ENCODE results near the gene PTGDR. TPM values are rescaled to one million over a fixed set of nuclear protein-coding genes. Genes with fewer than 3 reads are reported as not detected.

PTGDR gene
- total RNA-seq, 1 experiment from 2014 or later, result not detected

- Histone ChIP-seq H3K36me3 (ENCODE audit: control insufficient read depth in 1 of 2, insufficient read depth in 2 of 2, low read length in 2 of 2) (no peaks in the 10 kb centered on the region), H3K4me3 (replicated peaks in 1 of 2; ENCODE audit: low read depth in 1 of 2, low read length in 2 of 2) (no peak overlapping the region), H3K9me2 (ENCODE audit: insufficient read depth) (no peaks in the 10 kb centered on the region), H3K79me2 (ENCODE audit: insufficient read depth, low read length) (no peaks in the 10 kb centered on the region), H3K9me3 (ENCODE audit: control insufficient read depth in 1 of 2, insufficient read depth in 1 of 2, low read depth in 1 of 2, low read length in 2 of 2) (no peaks in the 10 kb centered on the region), H4K20me1 (ENCODE audit: insufficient read depth) (no peaks in the 10 kb centered on the region), H3K4me2 (ENCODE audit: low read length) (no peak overlapping the region), H3K27ac (ENCODE audit: low read depth, low read length) (no peak overlapping the region), H2AFZ (ENCODE audit: low read depth, low read length, poor library complexity, severe bottlenecking) (no peak overlapping the region), H3K4me1 (ENCODE audit: control insufficient read depth in 1 of 2, insufficient read depth in 2 of 2, low read length in 2 of 2) (peaks cover 8 to 14% of the 10 kb centered on the region in 2 experiments; a peak in 2 of 4 replicates), H3K27me3 (ENCODE audit: insufficient read depth, low read length) (no peaks in the 10 kb centered on the region; the same call in 1 of the 2 replicates), H3K9ac (ENCODE audit: low read length) (no peak overlapping the region)
- ATAC-seq, result no peak
- TF ChIP-seq ZBTB33 (IDR thresholded peaks at IDR 0.05; ENCODE audit: extremely low read depth, insufficient replicate concordance, low read length) (no peak), CTCF (IDR thresholded peaks at IDR 0.05 in 2 of 3, conservative IDR thresholded peaks at IDR 0.05 in 1 of 3; ENCODE audit: borderline replicate concordance in 1 of 3, insufficient read depth in 1 of 3, low read depth in 2 of 3, low read length in 2 of 3) (no peak), JUND (IDR thresholded peaks at IDR 0.05) (no peak), EZH2phosphoT487 (IDR thresholded peaks at IDR 0.05; ENCODE audit: borderline replicate concordance) (no peak), ZFX (IDR thresholded peaks at IDR 0.05) (no peak), MAX (IDR thresholded peaks at IDR 0.05) (no peak), SRF (IDR thresholded peaks at IDR 0.05; ENCODE audit: low read depth) (no peak), YY1 (IDR thresholded peaks at IDR 0.05; ENCODE audit: extremely low read depth, insufficient replicate concordance, low read depth, low read length) (no peak), REST (IDR thresholded peaks at IDR 0.05; ENCODE audit: low read depth) (no peak), CEBPB (IDR thresholded peaks at IDR 0.05; ENCODE audit: low read depth) (no peak), ELF1 (IDR thresholded peaks at IDR 0.05; ENCODE audit: borderline replicate concordance, low read depth) (no peak), EGR1 (IDR thresholded peaks at IDR 0.05; ENCODE audit: low read depth) (no peak), ZNF274 (IDR thresholded peaks at IDR 0.05; ENCODE audit: low read depth, low read length) (no peak), SP1 (IDR thresholded peaks at IDR 0.05; ENCODE audit: low read depth) (no peak), ATF3 (IDR thresholded peaks at IDR 0.05) (no peak)
- ChIA-PET RAD21 (ENCODE audit: low non-redundant PET in 1 of 2, low total read pairs in 2 of 2, uncharacterized antibody in 2 of 2, unreplicated experiment in 2 of 2) (no interaction called here), CTCF (no interaction called here), POLR2A (no interaction called here)
- intact Hi-C loops (cut with micrococcal nuclease), result no loop called here
- no TSS peak for BruUV-seq (replicated peaks)
- DNase-seq (ENCODE audit: low read depth, low spot score), result no peak
Measured at GRCh38 chr14:52318062-52318461, 50.6 kb downstream of the PTGDR start.

All from HCT116 (cell line).